C4-2B (cell line): ENCODE data around the gene TRAPPC4.

ENCODE experiments used
- ZFX ChIP-seq: fragments of 450-650 bp; IDR thresholded peaks from 2 replicates; pipeline ENCODE4 v1.6.1; 2017
- TF ChIP-seq, protein P1 (sequence below): fragments of 450-650 bp; conservative IDR thresholded peaks from 2 replicates; pipeline ENCODE4 v1.5.1; 2017; ENCODE audit warnings: mild to moderate bottlenecking

DNA sequence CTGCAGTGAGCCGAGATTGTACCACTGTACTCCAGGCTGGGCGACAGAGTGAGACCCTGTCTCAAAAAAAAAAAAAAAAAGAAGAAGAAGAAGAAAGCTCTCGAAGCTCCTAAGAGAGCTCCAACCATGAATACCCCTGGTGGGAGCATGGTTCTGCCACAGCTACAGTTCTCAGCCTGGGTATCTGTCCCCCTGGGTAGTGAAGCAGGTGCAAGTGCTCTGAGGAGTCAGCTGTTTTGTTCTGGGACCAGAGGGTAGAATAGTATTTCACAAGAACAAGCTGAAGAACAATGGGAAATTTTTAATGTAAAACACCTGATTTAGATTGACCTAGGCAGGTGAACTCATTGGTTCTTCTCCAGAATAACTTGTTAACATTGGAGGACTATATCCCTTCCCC lies 42.7 kb downstream of the TRAPPC4 start:
- TF ChIP-seq, protein P1, sequence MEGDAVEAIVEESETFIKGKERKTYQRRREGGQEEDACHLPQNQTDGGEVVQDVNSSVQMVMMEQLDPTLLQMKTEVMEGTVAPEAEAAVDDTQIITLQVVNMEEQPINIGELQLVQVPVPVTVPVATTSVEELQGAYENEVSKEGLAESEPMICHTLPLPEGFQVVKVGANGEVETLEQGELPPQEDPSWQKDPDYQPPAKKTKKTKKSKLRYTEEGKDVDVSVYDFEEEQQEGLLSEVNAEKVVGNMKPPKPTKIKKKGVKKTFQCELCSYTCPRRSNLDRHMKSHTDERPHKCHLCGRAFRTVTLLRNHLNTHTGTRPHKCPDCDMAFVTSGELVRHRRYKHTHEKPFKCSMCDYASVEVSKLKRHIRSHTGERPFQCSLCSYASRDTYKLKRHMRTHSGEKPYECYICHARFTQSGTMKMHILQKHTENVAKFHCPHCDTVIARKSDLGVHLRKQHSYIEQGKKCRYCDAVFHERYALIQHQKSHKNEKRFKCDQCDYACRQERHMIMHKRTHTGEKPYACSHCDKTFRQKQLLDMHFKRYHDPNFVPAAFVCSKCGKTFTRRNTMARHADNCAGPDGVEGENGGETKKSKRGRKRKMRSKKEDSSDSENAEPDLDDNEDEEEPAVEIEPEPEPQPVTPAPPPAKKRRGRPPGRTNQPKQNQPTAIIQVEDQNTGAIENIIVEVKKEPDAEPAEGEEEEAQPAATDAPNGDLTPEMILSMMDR, result no peak
- no peak for TF ChIP-seq ZFX
